ENCODE results near the gene NRG3.

NRG3 gene

GRCh38 chr10:82399850-82400249 lies 524.9 kb downstream of the NRG3 start:
- no peak for DNase-seq

DNA sequence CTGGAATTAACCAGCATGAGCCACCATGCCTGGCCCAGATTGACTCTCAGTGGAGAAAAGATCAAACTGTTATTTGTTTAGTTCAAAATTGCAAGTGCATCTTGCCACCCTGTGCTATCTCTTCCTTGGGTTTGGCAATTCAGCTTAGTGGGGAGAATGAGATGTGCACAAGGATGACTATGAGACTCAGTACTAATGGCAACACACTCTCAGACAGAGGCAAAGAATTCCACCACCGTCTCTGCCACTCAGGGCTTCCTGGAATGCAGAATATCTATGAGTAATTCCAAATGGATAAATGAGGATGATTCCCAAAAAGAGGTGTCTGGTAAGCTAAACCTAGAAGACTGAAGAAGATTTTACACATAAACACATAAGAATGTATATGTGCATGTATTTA lies 525.8 kb downstream of the NRG3 start:
- no peak for DNase-seq

DNA sequence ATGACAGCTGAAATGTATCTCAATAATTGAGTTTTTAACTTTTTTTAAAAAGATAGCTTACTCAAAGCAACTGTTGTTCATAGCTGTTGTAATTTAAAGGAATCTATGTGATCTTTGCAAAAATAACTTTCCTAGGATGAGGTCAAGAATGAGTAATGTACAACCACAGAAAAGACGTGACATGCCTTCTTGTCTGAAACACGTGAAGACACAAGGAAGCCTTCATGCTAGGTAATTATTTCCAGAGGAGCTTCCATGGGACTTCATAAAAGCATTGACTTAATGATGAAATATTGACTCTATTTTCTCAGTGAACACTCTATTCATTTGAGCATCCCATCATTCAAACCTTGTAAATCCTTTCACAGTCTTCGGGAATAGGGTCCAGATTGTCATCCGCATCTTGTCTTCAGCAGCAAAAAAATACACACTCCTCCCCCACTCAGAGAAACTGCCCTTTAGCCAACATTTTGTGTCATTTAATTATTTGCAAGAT lies 528.0 kb downstream of the NRG3 start:
- no peak for DNase-seq

DNA sequence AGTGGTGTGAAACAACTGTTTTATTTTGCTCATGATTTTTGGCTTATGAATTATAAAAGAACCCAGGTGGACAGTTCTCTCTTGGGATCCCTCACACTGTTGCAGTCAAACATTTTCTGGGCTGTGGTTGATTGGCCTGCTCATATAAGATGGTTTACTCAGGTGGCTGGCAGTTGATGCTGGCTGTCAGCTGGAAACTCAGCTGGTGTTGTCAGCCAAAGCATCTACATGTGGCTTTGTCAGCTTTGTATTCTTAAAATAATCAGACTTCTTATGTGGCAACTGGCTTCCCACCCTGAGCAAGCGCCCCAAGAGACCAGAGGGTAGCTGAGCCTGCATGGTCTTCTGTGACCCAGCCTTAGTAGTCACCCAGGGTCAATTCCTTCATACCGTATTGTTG lies 534.7 kb downstream of the NRG3 start:
- DNase-seq = no peak

- no peak for DNase-seq
Measured at GRCh38 chr10:82411416-82411815, 536.4 kb downstream of the NRG3 start.

DNA sequence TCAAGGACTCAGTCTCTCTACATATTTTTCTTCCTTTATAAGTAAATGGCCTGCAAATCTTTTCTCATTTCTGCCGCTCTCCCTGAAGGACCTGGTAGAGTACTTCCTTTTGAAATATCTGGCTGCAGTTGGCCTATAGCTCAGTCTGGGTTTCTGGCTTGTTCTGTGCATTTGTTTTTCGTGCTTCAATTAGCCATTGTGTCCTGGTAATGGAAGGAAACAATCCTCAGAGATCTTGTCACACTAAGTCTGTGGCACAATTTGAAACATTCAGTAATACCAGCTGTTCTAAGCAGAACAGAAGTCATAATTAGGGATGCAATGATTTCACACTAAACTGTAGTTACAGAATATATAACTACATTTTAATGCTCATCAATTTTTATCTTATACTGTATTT lies 545.0 kb downstream of the NRG3 start:
- DNase-seq = no peak

- no peak for DNase-seq
Measured at GRCh38 chr10:82429302-82429701, 554.3 kb downstream of the NRG3 start.

GRCh38 chr10:82438277-82438676 lies 563.3 kb downstream of the NRG3 start:
- no peak for DNase-seq

GRCh38 chr10:82440775-82441174 lies 565.8 kb downstream of the NRG3 start:
- DNase-seq = no peak

- DNase-seq = no peak
Measured at GRCh38 chr10:82452046-82452445, 577.1 kb downstream of the NRG3 start.

- DNase-seq = no peak
Measured at GRCh38 chr10:82452676-82453075, 577.7 kb downstream of the NRG3 start.

DNA sequence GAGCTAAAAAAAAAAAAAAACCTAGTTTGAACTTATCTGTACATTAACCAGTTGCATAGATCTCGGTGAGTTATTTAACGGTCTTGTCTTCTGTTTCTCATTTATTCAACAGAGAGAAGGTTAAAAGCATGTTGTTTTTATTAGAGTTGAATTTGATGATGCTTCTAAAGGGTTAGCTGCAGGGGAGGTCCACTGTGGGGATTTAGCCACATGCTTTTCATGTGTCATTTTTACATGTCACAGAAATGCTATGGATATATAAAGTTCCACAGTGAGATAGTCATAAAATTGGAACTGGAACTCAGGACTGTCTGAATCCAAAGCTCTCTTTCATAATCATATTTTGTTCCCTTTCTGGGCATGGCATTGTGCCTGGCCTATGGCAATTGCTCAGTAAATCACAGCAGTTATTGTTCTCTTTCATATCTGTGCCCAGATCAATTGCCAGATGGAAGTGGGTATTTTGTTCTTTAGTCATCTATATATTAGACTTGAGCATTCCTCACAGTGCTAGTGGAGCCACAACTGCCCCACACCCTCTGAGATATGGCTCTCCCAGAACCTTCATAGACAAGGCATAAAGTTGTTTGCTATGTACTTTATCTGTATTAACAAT lies 578.8 kb downstream of the NRG3 start:
- no peak for DNase-seq

- DNase-seq = no peak
Measured at GRCh38 chr10:82462910-82463551, 588.0 kb downstream of the NRG3 start.

- no peak for DNase-seq
Measured at GRCh38 chr10:82463614-82464013, 588.6 kb downstream of the NRG3 start.

DNA sequence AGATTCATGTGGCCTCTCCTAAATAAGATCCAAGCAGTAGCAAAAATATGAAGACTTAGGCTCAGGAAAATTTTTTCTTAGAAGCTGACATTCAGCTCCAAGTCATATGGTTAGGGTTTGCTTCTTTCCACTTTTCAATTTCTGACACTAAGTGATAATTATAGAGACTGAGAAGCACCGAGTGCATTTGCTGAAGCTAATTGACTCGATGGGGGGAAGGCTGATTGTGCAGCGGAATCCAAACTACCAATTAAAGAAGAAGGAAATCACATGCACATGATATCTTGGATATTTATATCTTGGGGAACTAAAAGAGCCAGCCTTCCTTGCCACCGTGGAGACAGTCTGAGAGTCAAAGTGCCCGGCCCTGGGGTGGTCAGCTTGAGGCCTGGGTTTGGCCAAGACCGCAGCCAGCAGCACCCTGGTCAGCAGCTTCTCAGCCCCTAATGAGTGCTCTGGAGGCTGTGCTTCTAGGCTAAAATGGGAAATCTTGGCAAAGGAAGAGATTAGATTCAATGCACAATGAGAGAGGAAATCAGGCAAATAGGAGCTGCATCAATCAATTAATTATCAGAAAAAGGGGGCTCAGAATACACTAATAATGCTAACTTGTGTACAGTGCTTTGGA lies 589.3 kb downstream of the NRG3 start:
- no peak for DNase-seq

DNA sequence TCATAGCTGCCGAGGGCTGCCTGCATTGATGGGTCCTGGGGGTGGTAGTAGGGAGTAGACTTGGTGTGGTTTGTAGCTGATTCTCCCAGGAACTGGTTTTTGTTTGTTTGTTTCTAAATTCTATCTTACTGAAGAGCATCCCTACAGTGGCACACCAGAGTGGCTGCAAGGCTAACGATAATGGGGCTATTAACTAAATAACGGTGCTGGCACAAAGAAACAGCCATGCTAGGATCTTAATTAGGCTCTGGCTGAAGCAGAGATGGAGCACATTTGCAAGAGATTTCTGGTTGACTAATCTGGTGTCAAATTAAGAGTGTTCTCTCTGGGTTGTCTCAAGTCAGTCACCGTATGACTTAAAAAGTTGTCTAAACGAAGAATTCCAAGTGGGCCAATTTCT lies 590.0 kb downstream of the NRG3 start:
- no peak for DNase-seq

- no peak for DNase-seq
Measured at GRCh38 chr10:82468453-82468852, 593.5 kb downstream of the NRG3 start.

- DNase-seq = no peak
Measured at GRCh38 chr10:82472406-82473335, 597.7 kb downstream of the NRG3 start.

GRCh38 chr10:82477776-82478175 lies 602.8 kb downstream of the NRG3 start:
- no peak for DNase-seq

DNA sequence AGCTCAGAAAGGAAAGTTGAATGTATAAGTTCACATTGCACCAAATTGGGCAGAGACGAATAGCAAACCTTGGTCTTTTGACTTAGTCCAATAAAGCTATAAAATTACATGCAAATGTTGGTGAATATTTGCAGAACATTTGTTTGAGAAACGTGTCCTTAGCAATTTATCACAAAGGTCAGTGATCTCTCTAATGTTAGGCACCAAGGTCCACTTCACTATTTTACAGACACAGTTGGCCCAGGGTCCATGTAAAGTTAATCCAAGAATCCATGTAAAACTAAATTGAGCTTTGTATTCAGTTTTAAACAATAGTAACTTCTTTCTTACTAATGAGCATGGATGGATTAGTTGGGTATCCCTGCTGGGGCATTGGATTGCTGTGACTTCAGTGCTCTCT lies 617.7 kb downstream of the NRG3 start:
- no peak for DNase-seq

DNA sequence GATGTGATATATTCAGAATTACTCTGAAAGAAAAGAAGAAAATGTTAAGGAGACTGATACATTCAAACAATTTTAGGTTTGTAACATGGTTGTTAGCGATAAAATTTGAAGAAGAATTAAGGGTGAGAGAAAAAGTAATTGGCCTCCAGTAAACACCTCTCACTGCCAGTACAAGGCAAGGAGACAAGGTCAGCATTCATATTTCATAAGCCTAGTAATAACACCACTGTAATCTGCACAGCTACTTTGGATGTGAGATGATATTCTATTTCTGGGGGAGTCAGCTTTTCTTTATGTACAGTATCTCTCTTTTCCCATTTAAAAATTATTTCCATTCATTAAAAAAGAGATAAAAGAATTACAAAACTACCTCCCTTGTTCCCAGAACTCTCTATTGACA lies 621.1 kb downstream of the NRG3 start:
- no peak for DNase-seq

- DNase-seq = no peak
Measured at GRCh38 chr10:82497439-82497838, 622.4 kb downstream of the NRG3 start.

DNA sequence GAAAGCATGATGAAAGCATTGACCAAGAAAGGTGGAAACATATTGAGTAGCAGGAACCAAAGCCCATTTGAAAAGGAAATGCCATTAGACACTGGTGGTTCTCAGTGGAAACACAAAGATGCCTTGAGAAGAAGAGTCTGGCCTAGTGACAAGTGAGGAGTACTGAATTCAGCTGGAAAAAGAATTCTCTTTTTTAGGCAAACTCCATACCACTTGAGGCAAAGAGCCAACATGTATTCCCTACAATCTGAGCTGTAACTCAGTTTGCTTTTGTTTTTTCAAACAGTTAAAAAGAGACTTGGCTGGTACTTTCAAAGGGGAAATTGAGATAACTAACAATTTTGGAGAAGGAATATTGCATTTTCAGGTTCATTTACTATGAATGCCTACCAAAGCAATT lies 624.0 kb downstream of the NRG3 start:
- no peak for DNase-seq

All from CD4-positive, alpha-beta T cell treated with Interleukin-6 for 4 hours (primary cell).